SU-DHL-6 (cell line): ENCODE data around the gene BRSK1.

Experiments used
- H2AFZ ChIP-seq: fragments of 200-600 bp; sonication (generic); 2 replicates; pipeline ENCODE4 v1.6.1; 2014; ENCODE audit warnings: low read depth, mild to moderate bottlenecking, moderate library complexity, mixed read lengths, antibody characterized with exemption, low read length; ENCODE audit not compliant: severe bottlenecking
- H3F3A ChIP-seq: fragments of 200-600 bp; shearing (Covaris generic); 2 replicates; pipeline ENCODE4 v1.6.0; 2016; ENCODE audit warnings: antibody characterized with exemption, mild to moderate bottlenecking; ENCODE audit not compliant: insufficient read depth
- H3K27ac ChIP-seq: fragments of 200-600 bp; sonication (generic); 2 replicates; pipeline ENCODE4 v1.5.1; 2016; ENCODE audit warnings: low read depth, mild to moderate bottlenecking, low read length, moderate library complexity, mixed read lengths
- H3K27me3 ChIP-seq: fragments of 200-600 bp; sonication (generic), shearing (Covaris generic); 2 replicates; pipeline ENCODE4 v1.6.0; 2014; ENCODE audit warnings: mild to moderate bottlenecking, low read length
- H3K36me3 ChIP-seq: fragments of 200-600 bp; sonication (generic); 2 replicates; pipeline ENCODE4 v1.6.1; 2014; ENCODE audit warnings: mild to moderate bottlenecking, low read length, mixed read lengths
- H3K4me2 ChIP-seq: fragments of 300-600, 200-600 bp; shearing (Covaris generic), sonication (generic); 2 replicates; pipeline ENCODE4 v1.6.0; 2014; ENCODE audit warnings: low read length, low read depth, mild to moderate bottlenecking; ENCODE audit not compliant: poor library complexity, severe bottlenecking
- H3K4me3 ChIP-seq: fragments of 200-600 bp; sonication (generic); 2 replicates; pipeline ENCODE4 v1.5.1; 2014; ENCODE audit warnings: antibody characterized with exemption, low read length, mild to moderate bottlenecking, mixed read lengths; ENCODE audit not compliant: insufficient read depth, poor library complexity, severe bottlenecking
- H3K79me2 ChIP-seq: fragments of 200-600 bp; sonication (generic); 2 replicates; pipeline ENCODE4 v1.6.1; 2014; ENCODE audit warnings: mild to moderate bottlenecking, low read length, moderate library complexity; ENCODE audit not compliant: insufficient read depth
- H3K9ac ChIP-seq: fragments of 200-600 bp; sonication (generic); 2 replicates; pipeline ENCODE4 v1.7.0; 2014; ENCODE audit warnings: mild to moderate bottlenecking, low read length
- H3K9me2 ChIP-seq: fragments of 200-600 bp; sonication (generic); replicated peaks from 2 replicates; pipeline ENCODE4 v1.6.1; 2014; ENCODE audit warnings: low read length; ENCODE audit not compliant: insufficient read depth
- H3K9me3 ChIP-seq: fragments of 200-600 bp; sonication (generic); 2 replicates; pipeline ENCODE4 v1.6.1; 2014; ENCODE audit warnings: low read length, mixed read lengths; ENCODE audit not compliant: insufficient read depth
- H4K20me1 ChIP-seq: fragments of 200-600 bp; sonication (generic); 2 replicates; pipeline ENCODE4 v1.6.1; 2014; ENCODE audit warnings: low read depth, mild to moderate bottlenecking, antibody characterized with exemption, low read length, moderate library complexity, mixed read lengths
- CTCF ChIP-seq: fragments of 200-600 bp; sonication (generic); IDR thresholded peaks from one replicate; pipeline ENCODE4 v1.5.1; 2017; ENCODE audit warnings: antibody characterized with exemption, mild to moderate bottlenecking, low read length, moderate library complexity; ENCODE audit not compliant: insufficient read depth, poor library complexity, severe bottlenecking
- EZH2phosphoT487 ChIP-seq: fragments of 200-600 bp; sonication (generic), shearing (Covaris generic); conservative IDR thresholded peaks from 2 replicates; pipeline ENCODE4 v1.6.1; 2018; ENCODE audit warnings: mild to moderate bottlenecking, antibody characterized with exemption, low read length, moderate library complexity, mixed read lengths

The BRSK1 gene

GRCh38 chr19:55309448-55309847 lies 25.7 kb downstream of the BRSK1 start:
- H3K9me3 ChIP-seq: no peaks in the 10 kb centered on the region
- TF ChIP-seq CTCF: no peak
- TF ChIP-seq EZH2phosphoT487: no peak
- H3K36me3 ChIP-seq: no peaks in the 10 kb centered on the region
- no peak overlapping the region for H3K27ac ChIP-seq
- no peak overlapping the region for H3K4me3 ChIP-seq
- no peak overlapping the region for H3K9ac ChIP-seq
- H3K79me2 ChIP-seq: no peaks in the 10 kb centered on the region
- no peak overlapping the region for H2AFZ ChIP-seq
- no peaks in the 10 kb centered on the region for H4K20me1 ChIP-seq
- H3K27me3 ChIP-seq: no peaks in the 10 kb centered on the region
- no peak overlapping the region for H3K4me2 ChIP-seq
- H3F3A ChIP-seq: no peaks in the 10 kb centered on the region
- no peaks in the 10 kb centered on the region for H3K9me2 ChIP-seq

GRCh38 chr19:55310498-55310897 lies 26.7 kb downstream of the BRSK1 start:
- H3K9ac ChIP-seq: no peak overlapping the region
- H3K79me2 ChIP-seq: no peaks in the 10 kb centered on the region
- H3K9me2 ChIP-seq: no peaks in the 10 kb centered on the region
- no peaks in the 10 kb centered on the region for H4K20me1 ChIP-seq
- H3K4me3 ChIP-seq: no peak overlapping the region
- no peaks in the 10 kb centered on the region for H3K27me3 ChIP-seq
- H3K27ac ChIP-seq: no peak overlapping the region
- no peak overlapping the region for H3K4me2 ChIP-seq
- no peaks in the 10 kb centered on the region for H3K9me3 ChIP-seq
- H2AFZ ChIP-seq: no peak overlapping the region
- TF ChIP-seq CTCF (no peak), EZH2phosphoT487 (no peak)
- H3K36me3 ChIP-seq: no peaks in the 10 kb centered on the region
- no peaks in the 10 kb centered on the region for H3F3A ChIP-seq

GRCh38 chr19:55311397-55311796 lies 27.6 kb downstream of the BRSK1 start:
- H3F3A ChIP-seq: no peaks in the 10 kb centered on the region
- no peaks in the 10 kb centered on the region for H3K9me3 ChIP-seq
- no peaks in the 10 kb centered on the region for H4K20me1 ChIP-seq
- H3K4me3 ChIP-seq: no peak overlapping the region
- no peak overlapping the region for H3K27ac ChIP-seq
- no peaks in the 10 kb centered on the region for H3K9me2 ChIP-seq
- no peak overlapping the region for H3K9ac ChIP-seq
- H3K36me3 ChIP-seq: no peaks in the 10 kb centered on the region
- no peak overlapping the region for H2AFZ ChIP-seq
- TF ChIP-seq EZH2phosphoT487: no peak
- TF ChIP-seq CTCF: no peak
- no peaks in the 10 kb centered on the region for H3K27me3 ChIP-seq
- H3K4me2 ChIP-seq: no peak overlapping the region
- H3K79me2 ChIP-seq: no peaks in the 10 kb centered on the region

- no peak overlapping the region for H3K4me2 ChIP-seq
- H4K20me1 ChIP-seq: no peaks in the 10 kb centered on the region
- H3K4me3 ChIP-seq: no peak overlapping the region
- H3K36me3 ChIP-seq: no peaks in the 10 kb centered on the region
- no peak overlapping the region for H3K9ac ChIP-seq
- no peaks in the 10 kb centered on the region for H3K79me2 ChIP-seq
- H3K27ac ChIP-seq: no peak overlapping the region
- no peaks in the 10 kb centered on the region for H3K9me3 ChIP-seq
- no peak for TF ChIP-seq CTCF
- no peak for TF ChIP-seq EZH2phosphoT487
- no peaks in the 10 kb centered on the region for H3K9me2 ChIP-seq
- no peaks in the 10 kb centered on the region for H3K27me3 ChIP-seq
- no peak overlapping the region for H2AFZ ChIP-seq
- no peaks in the 10 kb centered on the region for H3F3A ChIP-seq
Observed at GRCh38 chr19:55311797-55312196, 28.0 kb downstream of the BRSK1 start.
